HepG2 (cell line): Measurements from ENCODE around the gene GMCL2. TPM values are rescaled to one million over a fixed set of nuclear protein-coding genes. Genes with fewer than 3 reads are reported as not detected.

ENCODE experiments used
- CHD2 ChIP-seq: IDR thresholded peaks from 2 replicates; pipeline ENCODE4 v1.6.1; 2011; ENCODE audit warnings: low read depth, low read length, improper control_type of control experiment
- FOXA3 ChIP-seq: IDR thresholded peaks from 2 replicates; pipeline ENCODE4 v1.6.1; 2016; ENCODE audit warnings: missing genetic modification reagents, missing compliant biosample characterization
- HDAC6 ChIP-seq: fragments of 200-600 bp; sonication (generic); IDR thresholded peaks from 2 replicates; pipeline ENCODE4 v1.7.0; 2017; ENCODE audit warnings: mild to moderate bottlenecking, antibody characterized with exemption, low read length, low read depth
- JUND ChIP-seq: sonication (generic); formaldehyde crosslinking; IDR thresholded peaks from 2 replicates; pipeline ENCODE4 v1.8.0; 2022; ENCODE audit warnings: mild to moderate bottlenecking, missing genetic modification reagents
- KAT7 ChIP-seq: IDR thresholded peaks from 2 replicates; pipeline ENCODE4 v1.6.1; 2018; ENCODE audit warnings: borderline replicate concordance, missing compliant biosample characterization
- POGZ ChIP-seq: sonication (generic); formaldehyde crosslinking; IDR thresholded peaks from 2 replicates; pipeline ENCODE4 v1.4.0; 2020; ENCODE audit warnings: mild to moderate bottlenecking, missing genetic modification reagents
- TEAD3 ChIP-seq: optimal IDR thresholded peaks from 2 replicates; pipeline ENCODE3; 2016; ENCODE audit warnings: borderline replicate concordance
- ZBTB20 ChIP-seq: sonication (generic); formaldehyde crosslinking; IDR thresholded peaks from 2 replicates; pipeline ENCODE4 v1.8.1; 2023; ENCODE audit warnings: missing genetic modification reagents, low read depth, mild to moderate bottlenecking, borderline replicate concordance
- ZBTB7A ChIP-seq: sonication (generic); formaldehyde crosslinking; IDR thresholded peaks from 2 replicates; pipeline ENCODE4 v1.8.0; 2022; ENCODE audit warnings: mild to moderate bottlenecking, missing genetic modification reagents
- ZNF101 ChIP-seq: sonication (generic); formaldehyde crosslinking; IDR thresholded peaks from 2 replicates; pipeline ENCODE4 v1.4.0; 2020; ENCODE audit warnings: mild to moderate bottlenecking, low read depth, missing genetic modification reagents, borderline replicate concordance
- ZNF326 ChIP-seq: sonication (generic); formaldehyde crosslinking; IDR thresholded peaks from 2 replicates; pipeline ENCODE4 v1.4.0; 2020; ENCODE audit warnings: missing genetic modification reagents, borderline replicate concordance
- ZNF451 ChIP-seq: sonication (generic); formaldehyde crosslinking; IDR thresholded peaks from 2 replicates; pipeline ENCODE4 v1.5.0; 2020; ENCODE audit warnings: mild to moderate bottlenecking, missing genetic modification reagents
- ZNF597 ChIP-seq: sonication (generic); formaldehyde crosslinking; IDR thresholded peaks from 2 replicates; pipeline ENCODE4 v1.5.0; 2020; ENCODE audit warnings: missing genetic modification reagents
- ZNF766 ChIP-seq: sonication (generic); formaldehyde crosslinking; IDR thresholded peaks from 2 replicates; pipeline ENCODE4 v1.5.0; 2020; ENCODE audit warnings: missing genetic modification reagents, borderline replicate concordance
- ZNF782 ChIP-seq: sonication (generic); formaldehyde crosslinking; IDR thresholded peaks from 2 replicates; pipeline ENCODE4 v1.4.0; 2020; ENCODE audit warnings: missing genetic modification reagents, mild to moderate bottlenecking, borderline replicate concordance
- ZNF850 ChIP-seq: sonication (generic); formaldehyde crosslinking; conservative IDR thresholded peaks from 2 replicates; pipeline ENCODE4 v1.9.0; 2021; ENCODE audit warnings: mild to moderate bottlenecking, missing genetic modification reagents
- polyA plus RNA-seq, 8 experiments: library from polyadenylated mRNA; depleted of rRNA in 3 of 8; stranded (reverse) in 7 of 8; unstranded in 1 of 8; fragments of >200 nt; fragmentation: Illumina TruSeq in 4 of 8; extraction: Trizol in 4 of 8; gene quantifications; 2 replicates each; pipeline versions ENCODE4 v1.2.1 to v1.2.3, GENCODE V29; 2011 to 2016; ENCODE audit warnings: low read depth in 4 of 8, missing spikeins in 1 of 8, mixed read lengths in 1 of 8; ENCODE audit not compliant: insufficient read depth in 1 of 8
- total RNA-seq, 5 experiments: library from RNA; depleted of rRNA; stranded (reverse); fragments of >200 nt; fragmentation: Illumina TruSeq; extraction: Trizol; gene quantifications; 2 replicates each; pipeline ENCODE4 v1.2.3, GENCODE V29; 2016; ENCODE audit warnings: low read depth in 1 of 5
- TF ChIP-seq, protein P1 (sequence below): sonication (generic); formaldehyde crosslinking; IDR thresholded peaks from 2 replicates; pipeline ENCODE4 v1.8.0; 2022; ENCODE audit warnings: missing genetic modification reagents, mild to moderate bottlenecking, inconsistent platforms, borderline replicate concordance
- TF ChIP-seq, protein P2 (sequence below): sonication (generic); formaldehyde crosslinking; IDR thresholded peaks from 2 replicates; pipeline ENCODE4 v1.4.0; 2020; ENCODE audit warnings: missing genetic modification reagents, borderline replicate concordance
- TF ChIP-seq, protein P3 (sequence below): sonication (generic); formaldehyde crosslinking; IDR thresholded peaks from 2 replicates; pipeline ENCODE4 v1.8.0; 2022; ENCODE audit warnings: mild to moderate bottlenecking, missing genetic modification reagents, moderate library complexity

The GMCL2 gene
- total and polyA plus RNA-seq, 2 of the 13 experiments (the other 11 are each of a cell fraction or from before 2014, with no cell fraction given) = 0.03 TPM; not detected in 1

DNA sequence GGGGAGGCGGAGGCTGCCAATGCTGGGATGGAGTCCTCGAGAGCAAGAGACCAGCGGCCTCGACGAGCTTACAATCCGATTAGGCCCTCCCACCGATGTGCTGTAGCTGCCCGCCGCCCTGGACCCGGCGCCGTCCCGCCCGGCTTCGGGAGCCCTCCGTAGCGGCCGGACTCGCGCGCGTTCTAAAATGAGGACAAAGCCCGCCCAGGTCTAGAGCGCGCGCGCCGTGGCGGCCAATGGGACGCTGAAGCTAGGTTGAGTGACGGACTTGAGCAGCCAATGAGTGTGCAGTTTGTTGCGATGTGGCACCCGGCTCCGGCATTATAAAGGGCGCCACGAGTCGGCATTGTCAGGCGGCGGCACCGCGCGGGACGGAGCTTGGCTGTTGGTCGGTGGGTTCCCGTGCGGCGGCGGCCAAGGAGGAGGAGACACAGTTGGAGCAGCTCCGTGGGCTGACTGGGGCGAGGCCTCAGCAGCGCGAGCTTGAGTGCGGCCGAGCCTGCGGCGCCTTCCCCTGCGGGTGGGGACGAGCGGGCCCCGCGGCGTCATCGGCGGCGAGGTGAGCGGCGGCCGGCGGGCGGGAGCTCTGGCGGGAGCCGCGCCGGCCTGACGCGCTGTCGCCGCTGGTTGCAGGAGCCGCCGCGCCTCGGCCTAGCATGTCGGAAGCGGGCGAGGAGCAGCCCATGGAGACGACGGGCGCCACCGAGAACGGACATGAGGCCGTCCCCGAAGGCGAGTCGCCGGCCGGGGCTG lies 17.2 kb upstream of the GMCL2 start, which contains the start of gene HNRNPAB (continued):
- no peak for TF ChIP-seq TEAD3 (CRISPR knock-in tag)
- TF ChIP-seq ZNF451 (CRISPR knock-in tag) = 0 out of 2 replicates have a peak, but pooled peaks have one; percentile 69
- TF ChIP-seq FOXA3 (CRISPR knock-in tag) = peak; percentile 53
- peak; percentile 52; the same call in 1 of the 2 replicates for TF ChIP-seq CHD2
- TF ChIP-seq POGZ (CRISPR knock-in tag) = peak; percentile 88
- TF ChIP-seq ZNF766 (CRISPR knock-in tag) = peak; percentile 89
- no peak for TF ChIP-seq HDAC6
- TF ChIP-seq ZNF850 (CRISPR knock-in tag) = no peak
- TF ChIP-seq, protein P1, sequence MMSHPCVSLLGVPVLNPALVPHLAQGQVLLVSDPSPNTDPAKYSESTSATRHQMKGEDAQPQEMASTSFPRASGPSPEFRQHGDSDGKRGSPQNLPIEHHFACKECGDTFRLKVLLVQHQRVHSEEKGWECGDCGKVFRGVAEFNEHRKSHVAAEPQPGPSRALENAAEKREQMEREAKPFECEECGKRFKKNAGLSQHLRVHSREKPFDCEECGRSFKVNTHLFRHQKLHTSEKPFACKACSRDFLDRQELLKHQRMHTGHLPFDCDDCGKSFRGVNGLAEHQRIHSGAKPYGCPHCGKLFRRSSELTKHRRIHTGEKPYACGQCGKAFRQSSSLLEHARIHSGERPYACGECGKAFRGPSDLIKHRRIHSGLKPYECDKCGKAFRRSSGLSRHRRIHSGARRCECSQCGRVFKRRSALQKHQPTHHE (CRISPR knock-in tag) = peak; percentile 88
- TF ChIP-seq ZNF782 = peak; percentile 91
- TF ChIP-seq ZBTB7A (CRISPR knock-in tag) = no peak; the same call in 1 of the 2 replicates
- TF ChIP-seq, protein P2, sequence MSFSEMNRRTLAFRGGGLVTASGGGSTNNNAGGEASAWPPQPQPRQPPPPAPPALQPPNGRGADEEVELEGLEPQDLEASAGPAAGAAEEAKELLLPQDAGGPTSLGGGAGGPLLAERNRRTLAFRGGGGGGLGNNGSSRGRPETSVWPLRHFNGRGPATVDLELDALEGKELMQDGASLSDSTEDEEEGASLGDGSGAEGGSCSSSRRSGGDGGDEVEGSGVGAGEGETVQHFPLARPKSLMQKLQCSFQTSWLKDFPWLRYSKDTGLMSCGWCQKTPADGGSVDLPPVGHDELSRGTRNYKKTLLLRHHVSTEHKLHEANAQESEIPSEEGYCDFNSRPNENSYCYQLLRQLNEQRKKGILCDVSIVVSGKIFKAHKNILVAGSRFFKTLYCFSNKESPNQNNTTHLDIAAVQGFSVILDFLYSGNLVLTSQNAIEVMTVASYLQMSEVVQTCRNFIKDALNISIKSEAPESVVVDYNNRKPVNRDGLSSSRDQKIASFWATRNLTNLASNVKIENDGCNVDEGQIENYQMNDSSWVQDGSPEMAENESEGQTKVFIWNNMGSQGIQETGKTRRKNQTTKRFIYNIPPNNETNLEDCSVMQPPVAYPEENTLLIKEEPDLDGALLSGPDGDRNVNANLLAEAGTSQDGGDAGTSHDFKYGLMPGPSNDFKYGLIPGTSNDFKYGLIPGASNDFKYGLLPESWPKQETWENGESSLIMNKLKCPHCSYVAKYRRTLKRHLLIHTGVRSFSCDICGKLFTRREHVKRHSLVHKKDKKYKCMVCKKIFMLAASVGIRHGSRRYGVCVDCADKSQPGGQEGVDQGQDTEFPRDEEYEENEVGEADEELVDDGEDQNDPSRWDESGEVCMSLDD (CRISPR knock-in tag) = peak; percentile 31; the same call in 1 of the 2 replicates
- TF ChIP-seq KAT7 = no peak; the same call in 1 of the 2 replicates
- TF ChIP-seq JUND (CRISPR knock-in tag) = 0 out of 2 replicates have a peak, but pooled peaks have one; percentile 63
- TF ChIP-seq ZNF101 (CRISPR knock-in tag) = no peak
- no peak for TF ChIP-seq ZNF597 (CRISPR knock-in tag)
- TF ChIP-seq ZNF326 = no peak
- TF ChIP-seq, protein P3, sequence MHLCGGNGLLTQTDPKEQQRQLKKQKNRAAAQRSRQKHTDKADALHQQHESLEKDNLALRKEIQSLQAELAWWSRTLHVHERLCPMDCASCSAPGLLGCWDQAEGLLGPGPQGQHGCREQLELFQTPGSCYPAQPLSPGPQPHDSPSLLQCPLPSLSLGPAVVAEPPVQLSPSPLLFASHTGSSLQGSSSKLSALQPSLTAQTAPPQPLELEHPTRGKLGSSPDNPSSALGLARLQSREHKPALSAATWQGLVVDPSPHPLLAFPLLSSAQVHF = no peak
- peak; percentile 72; the same call in 1 of the 2 replicates for TF ChIP-seq ZBTB20 (CRISPR knock-in tag)
